ENCODE measurements around the gene ROCK2. TPM values are rescaled to one million over a fixed set of nuclear protein-coding genes. Genes with fewer than 3 reads are reported as not detected.

Gene ROCK2
- 30.0 and 51.2 TPM in 2 replicates for total RNA-seq

DNA sequence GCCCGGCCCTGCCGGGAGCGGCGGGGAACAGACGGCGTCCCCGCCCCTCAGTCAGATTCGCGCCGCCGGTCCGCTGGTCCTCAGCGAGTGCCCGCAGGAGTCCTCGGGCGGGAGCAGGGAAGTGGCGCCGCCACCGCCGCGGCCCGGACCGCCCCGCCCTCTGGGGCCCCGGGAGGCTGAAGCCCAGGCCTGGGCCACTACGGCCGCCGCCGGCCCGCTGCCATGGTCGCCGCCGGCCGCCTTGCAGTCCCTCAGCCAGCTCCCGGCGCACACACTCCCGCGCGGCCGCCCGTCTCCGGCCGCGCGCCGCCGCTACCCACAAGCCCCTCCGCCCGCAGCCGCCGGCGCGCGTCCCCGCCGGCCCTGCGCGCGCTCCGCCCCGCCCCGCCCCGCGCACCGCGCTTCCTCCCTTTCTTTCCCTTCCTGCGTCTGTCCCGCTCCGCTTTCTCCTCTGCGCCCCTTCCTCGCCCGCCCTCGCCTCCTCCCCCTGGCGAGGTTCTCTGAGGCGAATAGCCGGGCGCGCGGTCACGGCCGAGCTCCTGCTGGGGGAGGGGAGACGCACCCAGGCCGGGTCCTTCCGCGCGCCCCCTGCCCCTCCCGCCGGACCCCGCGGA, at the start of gene ROCK2:
TSS of gene ROCK2 (minus strand) at position 295 of the 614 bp plus-strand sequence. CDS start 500 bp downstream, outside the sequence.

DNA sequence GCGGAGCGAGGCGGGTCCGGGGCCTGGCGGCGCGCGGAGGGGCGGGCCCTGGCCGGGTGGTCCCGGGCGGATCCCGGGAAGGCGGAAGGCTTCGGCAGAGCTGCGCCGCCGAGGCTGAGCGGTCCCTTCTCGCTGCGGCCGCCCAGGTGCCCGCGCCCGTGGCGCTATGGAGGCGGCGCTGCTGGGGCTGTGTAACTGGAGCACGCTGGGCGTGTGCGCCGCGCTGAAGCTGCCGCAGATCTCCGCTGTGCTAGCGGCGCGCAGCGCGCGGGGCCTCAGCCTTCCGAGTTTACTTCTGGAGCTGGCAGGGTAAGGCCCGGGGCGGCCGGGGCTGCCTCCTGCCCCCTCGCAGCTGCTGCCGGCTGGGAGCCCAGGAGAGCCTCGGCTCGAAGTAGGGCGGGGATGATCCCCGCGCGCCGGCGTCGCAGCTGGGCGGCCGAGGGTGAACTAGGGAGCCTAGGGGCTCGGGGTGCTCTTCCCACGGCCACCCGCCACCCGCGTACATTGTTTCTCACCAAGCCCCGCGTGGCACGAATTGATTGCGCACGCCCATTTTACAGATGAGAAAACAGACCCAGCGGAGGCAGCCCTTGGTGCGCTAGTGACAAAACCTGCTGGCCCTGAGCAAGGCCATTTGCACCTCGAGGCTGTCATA, 188.9 kb downstream of the ROCK2 start, which contains the start of gene SLC66A3:
TSS of gene SLC66A3 (plus strand) at position 87 of the 655 bp plus-strand sequence. CDS start at position 167, 80 bp downstream.

Other genes starting within 250 kb of the ROCK2 start
- 16.2 and 19.0 TPM in 2 replicates for gene SLC66A3, start 189.2 kb downstream of the ROCK2 start, total RNA-seq
- 14.6 and 17.7 TPM in 2 replicates for gene E2F6, start 121.5 kb upstream of the ROCK2 start, total RNA-seq
- gene GREB1, start 189.4 kb upstream of the ROCK2 start, total RNA-seq: 0.59 and 0.83 TPM in 2 replicates

Data from smooth muscle cell of the umbilical artery (primary cell).